ENCODE measurements around the gene KLHL22.

- TF ChIP-seq CTCF (IDR thresholded peaks at IDR 0.05), result no peak
- no peak for TF ChIP-seq POLR2AphosphoS5 (IDR thresholded peaks at IDR 0.05; ENCODE audit: low read depth, low read length)
- TF ChIP-seq REST (IDR thresholded peaks at IDR 0.05; ENCODE audit: insufficient read depth in 1 of 2, low read depth in 2 of 2, low read length in 1 of 2), result no peak
These were observed 63.3 kb downstream of the KLHL22 start for GRCh38 chr22:20432244-20432686.

Data from Panc1 (cell line).